Amygdala (tissue), 56 donors: ENCODE data around the gene ADCY10.
"Not testable (repeated sequence)": the region's sequence is repeated elsewhere in the genome, so short reads cannot be mapped to it uniquely, and the experiment has no call there.

Experiments used
- DNase-seq, 56 donors: peaks; one replicate each; lab custom pipeline; 2025; lab: John Stamatoyannopoulos, UW

Gene ADCY10

GRCh38 chr1:167863191-167863920 lies 50.6 kb downstream of the ADCY10 start:
- DNase-seq = not testable (repeated sequence)

- no peak for DNase-seq
Measured at GRCh38 chr1:167862432-167863076, 51.4 kb downstream of the ADCY10 start.

GRCh38 chr1:167861664-167862381 lies 52.1 kb downstream of the ADCY10 start:
- no peak for DNase-seq

- DNase-seq = no peak
Measured at GRCh38 chr1:167860231-167860923, 53.6 kb downstream of the ADCY10 start.

- DNase-seq = no peak
Measured at GRCh38 chr1:167856711-167857418, 57.1 kb downstream of the ADCY10 start.

- DNase-seq = no peak
Measured at GRCh38 chr1:167854184-167854583, 59.8 kb downstream of the ADCY10 start.

GRCh38 chr1:167849666-167850065 lies 64.3 kb downstream of the ADCY10 start:
- DNase-seq = no peak

GRCh38 chr1:167842872-167843271 lies 71.1 kb downstream of the ADCY10 start:
- DNase-seq = no peak

GRCh38 chr1:167841530-167841929 lies 72.4 kb downstream of the ADCY10 start:
- no peak for DNase-seq

GRCh38 chr1:167839009-167839408 lies 74.9 kb downstream of the ADCY10 start:
- no peak for DNase-seq

GRCh38 chr1:167837326-167837725 lies 76.6 kb downstream of the ADCY10 start:
- DNase-seq = no peak

GRCh38 chr1:167836197-167836596 lies 77.7 kb downstream of the ADCY10 start:
- DNase-seq = no peak

GRCh38 chr1:167833904-167834303 lies 80.0 kb downstream of the ADCY10 start:
- no peak for DNase-seq

- no peak for DNase-seq
Measured at GRCh38 chr1:167832693-167833092, 81.2 kb downstream of the ADCY10 start.

- DNase-seq = not testable (repeated sequence)
Measured at GRCh38 chr1:167830668-167831067, 83.3 kb downstream of the ADCY10 start.

- no peak for DNase-seq
Measured at GRCh38 chr1:167829868-167830267, 84.1 kb downstream of the ADCY10 start.

- no peak for DNase-seq
Measured at GRCh38 chr1:167826127-167826526, 87.8 kb downstream of the ADCY10 start.

GRCh38 chr1:167825419-167826079 lies 88.4 kb downstream of the ADCY10 start:
- no peak for DNase-seq

GRCh38 chr1:167824163-167824794 lies 89.7 kb downstream of the ADCY10 start:
- DNase-seq = no peak
